Ecto neural progenitor cell (in vitro differentiated cells): ENCODE measurements around the gene ARHGAP33.
A peak's percentile ranks its signal among the peaks of the same experiment; 100 is the strongest.
"Not testable (repeated sequence)": the region's sequence is repeated elsewhere in the genome, so short reads cannot be mapped to it uniquely, and the experiment has no call there.

ENCODE experiments used
- DNase-seq: peaks from one replicate; pipeline ENCODE4 v3.0.0-alpha.2; 2018; ENCODE audit warnings: low spot score

Gene ARHGAP33

GRCh38 chr19:35792312-35792711 is 16.9 kb downstream of the ARHGAP33 start:
- DNase-seq: no peak

DNA sequence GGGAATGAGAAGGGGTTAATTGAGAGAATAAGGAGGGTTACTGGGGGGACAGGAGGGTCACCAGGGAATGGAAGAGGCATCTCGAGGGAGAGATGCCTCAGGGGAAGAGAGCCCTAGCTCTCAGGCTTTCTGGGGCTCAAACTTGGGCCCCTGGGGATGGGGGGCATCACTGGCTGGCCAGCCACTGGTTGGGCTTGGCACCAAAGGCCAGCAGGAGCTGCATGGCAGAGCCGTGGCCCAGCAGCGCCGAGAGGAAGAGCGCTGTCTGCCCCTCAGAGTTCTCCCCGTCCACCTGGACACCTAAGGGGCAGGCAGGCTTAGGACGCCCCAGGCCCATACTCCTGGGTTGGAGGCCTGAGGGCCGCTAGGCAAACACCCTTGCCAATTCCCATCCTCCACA is 17.5 kb downstream of the ARHGAP33 start:
- no peak for DNase-seq

- no peak for DNase-seq
Observed at GRCh38 chr19:35793381-35794165, 18.2 kb downstream of the ARHGAP33 start.

DNA sequence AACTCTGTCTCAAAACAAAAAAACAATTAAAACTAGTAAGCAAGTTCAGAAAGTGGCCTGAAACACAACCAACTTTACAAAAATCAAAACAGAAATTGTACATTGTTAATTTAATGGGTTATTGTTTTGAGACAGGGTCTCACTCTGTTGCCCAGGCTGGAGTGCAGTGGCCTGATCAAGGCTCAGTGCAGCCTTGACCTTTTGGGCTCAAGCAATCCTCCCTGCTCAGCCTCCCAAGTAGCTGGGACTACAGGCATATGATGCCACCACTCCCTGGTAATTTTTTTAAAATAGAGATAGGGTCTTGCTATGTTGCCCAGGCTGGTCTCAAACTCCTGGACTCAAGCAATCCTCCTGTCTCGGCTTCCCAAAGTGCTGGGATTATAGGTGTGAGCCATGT is 20.2 kb downstream of the ARHGAP33 start:
- DNase-seq: not testable (repeated sequence)

DNA sequence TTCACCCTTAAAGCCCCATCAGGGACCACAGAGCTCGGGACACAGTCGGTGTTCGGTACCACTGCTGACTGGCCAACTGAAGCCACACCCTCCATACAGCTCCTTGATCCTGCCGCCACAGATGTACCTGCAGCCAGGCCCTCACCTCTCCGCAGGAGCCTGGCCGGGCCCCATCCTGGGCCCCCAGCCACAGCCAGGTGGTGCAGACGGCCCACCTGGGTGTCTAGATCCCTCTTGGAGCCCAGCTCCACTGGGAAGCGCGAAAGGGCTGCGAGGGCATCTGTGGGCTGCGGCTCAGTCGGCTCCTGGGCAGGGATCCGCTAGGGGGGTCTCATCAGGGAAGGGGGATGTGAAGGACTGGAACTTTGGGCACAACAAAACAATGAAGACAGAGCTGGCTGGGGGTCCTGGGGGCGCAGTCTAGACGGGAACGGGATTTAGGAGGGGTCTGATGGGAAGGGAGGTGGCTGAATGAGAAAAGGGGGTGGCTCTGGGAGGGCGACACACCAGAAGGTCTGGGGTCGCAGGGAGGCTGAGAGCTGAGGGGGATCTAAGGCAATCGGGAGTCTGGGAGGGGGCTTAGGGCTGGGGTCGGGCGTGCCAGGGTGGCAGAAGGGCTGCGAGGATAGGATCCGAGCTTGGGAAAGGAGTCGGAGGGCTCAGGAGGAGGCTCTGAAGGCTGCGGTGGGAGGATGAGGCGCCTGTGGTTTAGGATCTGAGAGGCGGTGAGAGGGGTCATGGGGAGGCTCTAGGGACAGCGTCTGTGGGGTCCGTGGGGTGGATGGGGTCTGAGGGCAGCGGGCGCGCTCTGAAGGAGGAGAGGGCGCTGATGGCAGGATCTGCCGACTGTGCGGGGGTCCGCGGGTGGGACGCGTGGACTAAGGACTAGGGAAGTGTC is 21.5 kb downstream of the ARHGAP33 start:
- no peak for DNase-seq

- no peak for DNase-seq
Observed at GRCh38 chr19:35797663-35798062, 22.3 kb downstream of the ARHGAP33 start.

GRCh38 chr19:35801828-35802227 is 26.5 kb downstream of the ARHGAP33 start:
- DNase-seq: no peak

DNA sequence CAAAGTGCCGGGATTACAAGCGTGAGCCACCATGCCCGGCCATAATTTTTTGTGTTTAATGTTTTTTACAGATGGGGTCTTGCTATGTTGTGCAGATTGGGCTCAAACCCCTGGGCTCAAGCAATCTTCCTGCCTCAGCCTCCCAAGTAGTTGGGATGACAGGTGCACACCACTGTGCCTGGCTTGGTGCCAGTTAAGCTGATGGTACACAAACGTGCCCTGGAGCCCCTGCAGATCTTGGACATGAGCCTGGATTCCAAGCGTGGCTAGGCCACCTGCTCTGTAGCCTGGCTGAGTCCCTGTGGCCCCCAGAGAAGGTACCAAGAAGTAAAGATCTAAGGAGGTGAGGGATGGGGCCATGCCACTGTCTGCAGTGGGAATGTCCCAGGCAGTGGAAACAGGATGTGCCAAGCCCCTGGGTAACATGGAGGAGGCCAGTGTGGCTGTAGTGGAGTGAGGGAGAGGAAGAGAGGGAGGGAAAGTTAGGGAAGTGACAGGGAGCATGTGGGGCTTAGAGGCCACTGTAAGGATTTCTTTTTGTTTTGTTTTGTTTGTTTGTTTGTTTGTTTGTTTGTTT is 30.2 kb downstream of the ARHGAP33 start:
- no peak for DNase-seq

GRCh38 chr19:35806597-35806996 is 31.2 kb downstream of the ARHGAP33 start:
- no peak for DNase-seq

GRCh38 chr19:35807633-35808032 is 32.3 kb downstream of the ARHGAP33 start:
- DNase-seq: no peak

DNA sequence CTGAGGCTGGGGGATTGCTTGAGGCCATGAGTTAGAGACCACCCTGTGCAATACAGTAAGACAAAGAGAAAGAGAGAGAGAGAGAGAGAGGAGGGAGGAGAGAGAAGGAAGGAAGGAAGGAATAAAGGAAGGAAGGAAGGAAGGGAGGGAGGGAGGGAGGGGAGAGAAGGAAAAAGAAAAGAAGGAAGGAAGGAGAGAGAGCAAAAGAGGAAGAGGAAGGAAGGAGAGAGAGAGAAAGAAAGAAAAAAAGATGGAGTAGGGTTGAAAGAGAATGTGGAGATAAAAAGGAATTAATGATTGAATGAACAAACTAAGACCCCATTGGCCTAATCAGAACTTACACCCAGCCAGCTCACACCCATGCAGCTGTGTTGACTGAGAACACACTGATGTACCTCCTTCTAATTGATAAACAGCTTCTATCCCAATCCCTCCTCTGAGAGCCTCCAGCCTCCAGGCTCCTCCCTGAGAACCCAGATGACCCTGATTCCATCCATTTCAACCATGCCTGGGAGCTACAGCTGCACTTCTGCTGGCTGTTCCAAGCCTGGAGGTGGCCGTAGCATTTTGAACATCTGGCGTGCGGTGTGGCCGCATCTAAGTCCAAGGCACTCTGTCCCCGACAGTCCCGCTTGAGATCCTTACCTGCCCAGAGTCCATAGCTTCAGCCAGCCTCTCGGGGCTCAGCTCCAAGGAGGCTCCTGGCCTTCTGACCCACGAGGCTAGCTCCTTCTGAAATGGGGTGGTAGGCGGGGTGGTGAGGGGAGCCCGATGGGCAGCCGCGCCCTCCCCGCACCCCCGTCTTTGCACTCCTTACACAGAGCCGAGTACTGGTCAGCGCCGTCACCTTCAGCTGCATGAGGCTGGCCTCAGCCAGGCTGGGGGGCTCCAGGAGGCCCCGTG is 36.2 kb downstream of the ARHGAP33 start:
- DNase-seq: no peak

DNA sequence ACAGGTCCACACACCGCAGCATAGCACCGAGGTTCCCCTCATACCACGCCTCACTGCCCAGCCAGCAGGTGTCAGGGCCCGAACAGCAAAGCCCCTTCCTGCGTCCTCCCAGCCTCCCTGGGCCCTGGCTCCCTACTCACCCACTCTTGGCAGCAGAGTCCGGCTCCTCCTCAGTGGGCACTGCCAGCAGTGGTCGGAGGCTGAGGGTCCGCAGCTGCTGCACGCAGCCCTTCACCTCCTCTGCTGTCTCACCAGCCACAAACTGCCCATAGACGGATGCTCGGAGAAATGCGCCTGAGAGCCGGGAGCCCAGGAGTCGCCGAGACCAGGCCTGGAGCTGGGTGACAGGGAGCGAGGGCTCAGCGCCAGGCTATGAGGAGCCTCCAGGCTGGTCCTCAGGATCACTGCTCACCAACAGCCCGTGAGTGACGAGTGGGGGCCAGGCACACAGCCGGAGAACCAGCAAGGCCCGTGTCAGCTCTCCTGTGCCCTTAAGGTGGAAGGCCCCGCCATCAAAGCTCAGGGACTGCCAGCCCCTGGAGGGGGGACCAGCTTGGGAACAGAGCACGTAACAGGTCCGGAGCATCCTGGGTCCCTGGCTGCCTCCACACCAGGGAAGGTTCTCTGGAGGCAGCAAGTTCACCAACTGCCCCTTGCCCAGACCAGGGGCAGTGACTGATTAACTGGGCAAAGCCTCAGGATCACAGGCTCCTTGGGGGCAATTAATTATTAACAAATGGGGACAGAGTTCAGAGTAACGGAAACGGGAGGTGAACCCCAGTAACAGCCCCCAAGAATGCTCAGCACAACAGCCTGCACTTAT is 37.1 kb downstream of the ARHGAP33 start, which contains the start of gene PRODH2:
PRODH2 (minus strand) TSS at position 626 of the 823 bp plus-strand sequence; CDS start at position 586, 40 bp downstream.
- DNase-seq: no peak

- no peak for DNase-seq
Observed at GRCh38 chr19:35813043-35813890, 37.9 kb downstream of the ARHGAP33 start.

DNA sequence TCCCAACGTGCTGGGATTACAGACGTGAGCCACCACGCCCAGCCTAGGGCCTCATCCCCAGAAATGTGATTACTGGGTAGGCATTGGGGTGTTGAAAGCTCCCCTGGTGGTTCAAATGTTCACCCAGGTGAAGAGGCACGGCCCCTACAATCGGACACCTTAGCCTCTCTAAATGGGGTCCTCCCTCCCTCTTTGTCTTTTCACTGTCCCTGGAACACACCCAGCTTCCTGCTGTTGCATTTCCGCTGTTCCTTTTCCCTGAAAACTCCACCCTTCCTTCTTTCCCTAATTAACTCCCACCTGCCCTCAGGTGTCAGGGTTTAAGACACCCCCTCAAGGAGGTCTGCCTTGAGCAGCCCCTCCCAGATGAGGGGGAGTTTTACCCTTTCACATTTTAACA is 40.9 kb downstream of the ARHGAP33 start:
- DNase-seq: no peak

- DNase-seq: no peak
Observed at GRCh38 chr19:35816846-35817245, 41.5 kb downstream of the ARHGAP33 start.

- DNase-seq: no peak
Observed at GRCh38 chr19:35818445-35818844, 43.1 kb downstream of the ARHGAP33 start.

DNA sequence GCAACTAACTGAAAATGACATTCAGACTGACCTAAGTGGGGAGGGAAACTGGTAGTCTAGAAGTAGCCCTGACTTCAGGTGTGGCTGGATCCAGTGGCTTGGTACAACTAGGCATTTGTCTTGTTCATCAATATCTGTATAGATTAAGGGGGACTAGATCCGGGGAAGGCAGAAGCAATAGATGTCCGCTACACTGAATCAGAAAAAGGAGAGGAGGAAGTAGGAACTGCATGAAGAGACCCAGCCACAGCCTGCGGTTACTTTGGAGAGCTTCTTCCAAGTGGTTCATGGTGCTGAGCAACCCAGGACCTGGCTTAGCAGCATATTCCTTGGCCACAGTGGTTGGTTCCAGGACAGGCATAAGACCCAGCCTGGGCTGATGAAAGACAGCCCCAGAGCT is 47.2 kb downstream of the ARHGAP33 start:
- DNase-seq: no peak

DNA sequence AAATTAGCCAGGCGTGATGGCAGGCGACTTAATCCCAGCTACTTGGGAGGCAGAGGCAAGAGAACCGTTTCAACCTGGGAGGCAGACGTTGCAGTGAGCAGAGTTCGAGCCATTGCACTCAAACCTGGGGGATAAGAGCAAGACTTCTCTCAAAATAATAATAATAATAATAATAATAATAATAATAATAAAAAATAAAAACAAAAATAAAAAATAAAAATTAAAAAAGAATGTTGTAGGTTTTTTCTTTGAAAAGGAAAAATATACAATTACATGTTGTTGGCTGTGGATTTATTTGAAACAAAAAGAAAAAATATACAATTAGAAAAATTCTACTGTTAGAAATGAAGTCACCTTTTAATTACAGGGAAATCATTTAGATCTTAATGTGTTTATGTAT is 48.8 kb downstream of the ARHGAP33 start:
- no peak for DNase-seq

- DNase-seq: peak; percentile 87
Observed at GRCh38 chr19:35828692-35829301, 53.4 kb downstream of the ARHGAP33 start.
